ENCODE measurements around the gene CC2D1A. TPM values are rescaled to one million over a fixed set of nuclear protein-coding genes. Genes with fewer than 3 reads are reported as not detected.
A peak's percentile ranks its signal among the peaks of the same experiment; 100 is the strongest.

The CC2D1A gene
- total and polyA plus RNA-seq, 10 donors, result 13.0 to 40.1 (median 27.5) TPM

GRCh38 chr19:13914777-13915176 lies 8.8 kb downstream of the CC2D1A start:
- intact Hi-C loops (cut with DNase I; ENCODE audit: low total_unique reads), result no loop called here
- TF ChIP-seq CTCF (IDR thresholded peaks at IDR 0.05 in 8 of 11, conservative IDR thresholded peaks at IDR 0.05 in 3 of 11) (no peak), POLR2AphosphoS5 (IDR thresholded peaks at IDR 0.05) (no peak), POLR2A (IDR thresholded peaks at IDR 0.05) (no peak)
- Histone ChIP-seq H3K9me3 (no peaks in the 10 kb centered on the region), H3K27ac (no peak overlapping the region), H3K27me3 (replicated peaks in 1 of 7) (no peaks in the 10 kb centered on the region), H3K4me1 (peaks cover 0 to 8% (median 0%) of the 10 kb centered on the region in 6 donors), H3K4me3 (no peak overlapping the region), H3K36me3 (peaks cover 3 to 100% (median 63%) of the 10 kb centered on the region in 6 donors)
- 88 to 94% (median 91%) methylated on average over 3 of the region's 3 CpGs for WGBS, 5 donors
- no peak for DNase-seq

- WGBS, 5 donors, result 79 to 96% (median 86%) methylated on average over 14 of the region's 14 CpGs
- peaks cover 0 to 12% (median 4%) of the 10 kb centered on the region in 8 donors for H3K9me3 ChIP-seq
- H3K4me3 ChIP-seq, result no peak overlapping the region
- TF ChIP-seq POLR2A (IDR thresholded peaks at IDR 0.05) (no peak), POLR2AphosphoS5 (IDR thresholded peaks at IDR 0.05) (peak in 1 of 3 donors; percentile 30)
- H3K27me3 ChIP-seq (replicated peaks in 1 of 7), result no peaks in the 10 kb centered on the region
- no peak overlapping the region for H3K27ac ChIP-seq
- peaks cover 3 to 100% (median 72%) of the 10 kb centered on the region in 6 donors for H3K36me3 ChIP-seq
- H3K4me1 ChIP-seq, result peaks cover 0 to 8% (median 0%) of the 10 kb centered on the region in 6 donors
- DNase-seq, result no peak
- intact Hi-C loops (cut with DNase I; ENCODE audit: low total_unique reads), result no loop called here
Measured at GRCh38 chr19:13917888-13918406, 11.9 kb downstream of the CC2D1A start.

GRCh38 chr19:13918726-13919411 lies 12.9 kb downstream of the CC2D1A start:
- Histone ChIP-seq H3K27ac (no peak overlapping the region), H3K36me3 (peaks cover 0 to 100% (median 71%) of the 10 kb centered on the region in 6 donors), H3K9me3 (peaks cover 0 to 12% (median 4%) of the 10 kb centered on the region in 8 donors), H3K27me3 (replicated peaks in 1 of 7) (no peaks in the 10 kb centered on the region), H3K4me1 (peaks cover 0 to 8% (median 0%) of the 10 kb centered on the region in 6 donors), H3K4me3 (no peak overlapping the region)
- 90 to 97% (median 94%) methylated on average over 23 to 34 of the region's 34 CpGs for WGBS, 5 donors
- DNase-seq, result no peak
- intact Hi-C loops (cut with DNase I; ENCODE audit: low total_unique reads), result no loop called here
- TF ChIP-seq CTCF (IDR thresholded peaks at IDR 0.05 in 8 of 11, conservative IDR thresholded peaks at IDR 0.05 in 3 of 11), result no peak
- no peak for TF ChIP-seq POLR2A (IDR thresholded peaks at IDR 0.05)
- TF ChIP-seq POLR2AphosphoS5 (IDR thresholded peaks at IDR 0.05), result no peak

GRCh38 chr19:13920524-13920923 lies 14.5 kb downstream of the CC2D1A start:
- Histone ChIP-seq H3K36me3 (peaks cover 0 to 100% (median 69%) of the 10 kb centered on the region in 6 donors), H3K27ac (no peak overlapping the region), H3K4me3 (no peak overlapping the region), H3K4me1 (peaks cover 0 to 8% (median 0%) of the 10 kb centered on the region in 6 donors), H3K9me3 (peaks cover 0 to 12% (median 4%) of the 10 kb centered on the region in 8 donors), H3K27me3 (replicated peaks in 1 of 7) (no peaks in the 10 kb centered on the region)
- TF ChIP-seq POLR2AphosphoS5 (IDR thresholded peaks at IDR 0.05), result no peak
- no peak for TF ChIP-seq CTCF (IDR thresholded peaks at IDR 0.05 in 8 of 11, conservative IDR thresholded peaks at IDR 0.05 in 3 of 11)
- TF ChIP-seq POLR2A (IDR thresholded peaks at IDR 0.05), result no peak
- DNase-seq, result no peak
- WGBS, 5 donors, result 96 to 100% (median 99%) methylated on average over 11 of the region's 11 CpGs
- intact Hi-C loops (cut with DNase I; ENCODE audit: low total_unique reads), result no loop called here

Measured in spleen (tissue), 11 donors.